GM12878 (cell line): ENCODE measurements around the gene HSD11B1. TPM values are rescaled to one million over a fixed set of nuclear protein-coding genes. Genes with fewer than 3 reads are reported as not detected.

ENCODE experiments used
- ATAC-seq: fragments of 200-7000 bp; cut with Tn5 transposase; 3 replicates; pipeline ENCODE4 v1.9.1; 2020; ENCODE audit warnings: mild to moderate bottlenecking, moderate library complexity
- BruUV-seq: library from RNA; stranded (reverse); fragments of 400-500 nt; replicated peaks from 2 replicates; lab custom pipeline; 2021; lab: Mats Ljungman, UMichigan
- CTCF ChIA-PET: fragments of 300-600 bp; sonication (Branson Sonifier 250); formaldehyde crosslinking; extraction: SDS; loops from one replicate; lab custom pipeline; 2021; ENCODE audit warnings: inconsistent platforms; lab: Yijun Ruan, JAX
- POLR2A ChIA-PET: fragments of 350-600 bp; formaldehyde crosslinking; extraction: SDS; loops from one replicate; lab custom pipeline; 2021; ENCODE audit warnings: inconsistent platforms; lab: Charles Lee
- RAD21 ChIA-PET: fragments of 300-600 bp; sonication (Branson Sonifier 250); formaldehyde crosslinking; loops from one replicate; lab custom pipeline; 2023; ENCODE audit warnings: antibody characterized with exemption; ENCODE audit not compliant: unreplicated experiment; lab: Charles Lee
- SMC1A ChIA-PET: fragments of 300-600 bp; sonication (Branson Sonifier 250); formaldehyde crosslinking; loops from one replicate; lab custom pipeline; 2023; ENCODE audit not compliant: unreplicated experiment, uncharacterized antibody; lab: Charles Lee
- DNase-seq: peaks from one replicate; pipeline ENCODE4 v3.0.0-alpha.2; 2011; ENCODE audit warnings: low read depth, low spot score
- FAIRE-seq: peaks from 3 replicates; lab custom pipeline; 2011; peaks lifted over from hg19 to GRCh38; lab: Jason Lieb, UNC
- H2AFZ ChIP-seq: 2 replicates; pipeline ENCODE4 v1.6.0; 2011; ENCODE audit warnings: low read depth, low read length, control low read depth; ENCODE audit not compliant: control insufficient read depth
- H3K27ac ChIP-seq: 2 replicates; pipeline ENCODE4 v1.5.1; 2011; ENCODE audit warnings: control low read depth; ENCODE audit not compliant: control insufficient read depth, insufficient read depth
- H3K27me3 ChIP-seq, 2 experiments: replicated peaks in 1 of 2; 2 replicates each; pipeline versions ENCODE4 v1.6.0 to v1.6.1; 2011; ENCODE audit warnings: low read length in 1 of 2; ENCODE audit not compliant: control insufficient read depth in 2 of 2, insufficient read depth in 2 of 2
- H3K36me3 ChIP-seq, 2 experiments: 2 replicates each; pipeline ENCODE4 v1.5.1; 2011; ENCODE audit warnings: low read length in 1 of 2; ENCODE audit not compliant: control insufficient read depth in 2 of 2, insufficient read depth in 2 of 2
- H3K4me1 ChIP-seq: 2 replicates; pipeline ENCODE4 v1.6.1; 2011; ENCODE audit warnings: mild to moderate bottlenecking, low read length, moderate library complexity, mixed read lengths; ENCODE audit not compliant: control insufficient read depth, insufficient read depth
- H3K4me2 ChIP-seq: 2 replicates; pipeline ENCODE4 v1.6.0; 2011; ENCODE audit warnings: control low read depth; ENCODE audit not compliant: control insufficient read depth, insufficient read depth
- H3K4me3 ChIP-seq: fragments of 200-600 bp; sonication (generic); 2 replicates; pipeline ENCODE4 v1.5.1; 2016
- H3K79me2 ChIP-seq: 2 replicates; pipeline ENCODE4 v1.6.0; 2011; ENCODE audit warnings: low read length; ENCODE audit not compliant: control insufficient read depth, insufficient read depth
- H3K9ac ChIP-seq: 2 replicates; pipeline ENCODE4 v1.8.0; 2011; ENCODE audit warnings: low read length, control low read depth, mixed read lengths; ENCODE audit not compliant: control insufficient read depth, insufficient read depth
- H3K9me3 ChIP-seq: replicated peaks from 3 replicates; pipeline ENCODE4 v1.5.1; 2011; ENCODE audit warnings: mild to moderate bottlenecking, low read length; ENCODE audit not compliant: control insufficient read depth, insufficient read depth
- H4K20me1 ChIP-seq: 2 replicates; pipeline ENCODE4 v1.6.0; 2011; ENCODE audit not compliant: control insufficient read depth, insufficient read depth
- CREB1 ChIP-seq: IDR thresholded peaks from 2 replicates; pipeline ENCODE4 v1.6.1; 2012; ENCODE audit warnings: low read depth, mild to moderate bottlenecking, inconsistent platforms
- ESRRA ChIP-seq: IDR thresholded peaks from 2 replicates; pipeline ENCODE4 v1.6.1; 2012; ENCODE audit warnings: mild to moderate bottlenecking, low read length, improper control_type of control experiment
- NFYB ChIP-seq: IDR thresholded peaks from 2 replicates; pipeline ENCODE4 v1.6.1; 2011; ENCODE audit warnings: low read depth, mild to moderate bottlenecking, low read length, improper control_type of control experiment, moderate library complexity; ENCODE audit not compliant: insufficient read depth
- PAX5 ChIP-seq: IDR thresholded peaks from 2 replicates; pipeline ENCODE4 v1.6.1; 2011; ENCODE audit warnings: low read depth, low read length, borderline replicate concordance
- SMC3 ChIP-seq: IDR thresholded peaks from 2 replicates; pipeline ENCODE4 v1.6.1; 2011; ENCODE audit warnings: low read length, improper control_type of control experiment, borderline replicate concordance
- SREBF2 ChIP-seq: IDR thresholded peaks from 2 replicates; pipeline ENCODE4 v1.6.1; 2012; ENCODE audit warnings: mild to moderate bottlenecking, low read length
- STAT1 ChIP-seq: fragments of 450-650 bp; conservative IDR thresholded peaks from 2 replicates; pipeline ENCODE4 v1.6.1; 2014; ENCODE audit warnings: antibody characterized with exemption, mild to moderate bottlenecking
- ZNF622 ChIP-seq: fragments of 450-650 bp; IDR thresholded peaks from 2 replicates; pipeline ENCODE4 v1.6.1; 2017; ENCODE audit warnings: mild to moderate bottlenecking, inconsistent platforms
- WGBS: methylation state at CpG from one replicate; pipeline ENCODE4 v1.1.6; 2016; ENCODE audit warnings: low lambda C conversion rate; ENCODE audit not compliant: insufficient replicate concordance, insufficient coverage; ENCODE audit errors: missing lambda C conversion rate; 5-methylcytosine and 5-hydroxymethylcytosine counted together
- in situ Hi-C: fragments of 300-500 bp; cut with MboI; formaldehyde crosslinking; loops from 9 replicates; pipeline ENCODE4 v1.14.3; 2018; ENCODE audit warnings: mixed read lengths
- intact Hi-C: fragments of 100-400 bp; cut with micrococcal nuclease; formaldehyde crosslinking; loops from one replicate; pipeline ENCODE4 v1.14.2; 2022; ENCODE audit not compliant: unreplicated experiment
- polyA plus RNA-seq, 11 experiments: library from polyadenylated mRNA; depleted of rRNA in 4 of 11; unstranded in 6 of 11; stranded (reverse) in 5 of 11; fragments of >200 nt; fragmentation: Nextera tagmentation in 4 of 11; fragmentation: Illumina TruSeq in 1 of 11; extraction: Ambion mirVana in 4 of 11; extraction: Trizol in 1 of 11; gene quantifications; 1 replicate in 1 of 11; 2 replicates in 10 of 11; pipeline versions ENCODE4 v1.2.1 to v1.2.3, GENCODE V29; 2011 to 2016; ENCODE audit warnings: inconsistent platforms in 2 of 11, missing spikeins in 2 of 11, low read depth in 1 of 11
- total RNA-seq, 4 experiments: library from RNA; depleted of rRNA in 3 of 4; stranded (reverse); fragments of >200 nt in 3 of 4; fragmentation: Illumina TruSeq in 1 of 4; extraction: Trizol in 1 of 4; gene quantifications; 2 replicates each; pipeline versions ENCODE4 v1.2.1 to v1.2.3, GENCODE V29; 2013 to 2021
- TF ChIP-seq, protein P1 (sequence below): IDR thresholded peaks from 2 replicates; pipeline ENCODE4 v1.6.1; 2012; ENCODE audit warnings: improper control_type of control experiment, low read depth, low read length; ENCODE audit not compliant: insufficient replicate concordance

The HSD11B1 gene
- total and polyA plus RNA-seq, 10 of the 15 experiments (the other 5 are each of a cell fraction or from before 2014, with no cell fraction given) = 0.04 to 0.27 (median 0.15) TPM; not detected in 7

- Histone ChIP-seq H3K4me2 (no peak overlapping the region), H3K4me3 (no peak overlapping the region), H3K9me3 (no peaks in the 10 kb centered on the region), H3K4me1 (peaks cover 4% of the 10 kb centered on the region), H4K20me1 (no peaks in the 10 kb centered on the region; the same call in 1 of the 2 replicates), H3K27me3 (peaks cover 0 to 3% of the 10 kb centered on the region in 2 experiments; a peak in 3 of 4 replicates), H3K79me2 (no peaks in the 10 kb centered on the region), H3K27ac (no peak overlapping the region), H3K9ac (no peak overlapping the region), H3K36me3 (no peaks in the 10 kb centered on the region), H2AFZ (no peak overlapping the region)
- ChIA-PET POLR2A (interaction anchor here (1.3 kb wide), 1 partner anchor 30 kb away, joined by 3 read pairs; no protein-coding TSS in a partner anchor), RAD21 (interaction anchor here (0.9 to 1.0 kb wide), 2 partner anchors 13 to 77 kb away, joined by 3 read pairs; partner anchors contain the start of gene TRAF3IP3), SMC1A (interaction anchor here (0.7 to 10.1 kb wide), 2 partner anchors 25 to 37 kb away, joined by 3 to 261 read pairs; partner anchors contain the start of gene LAMB3), CTCF (interaction anchor here (1.3 kb wide), 1 partner anchor 27 kb away, joined by 4 read pairs; the partner anchor contains the start of gene LAMB3)
- in situ Hi-C loops (no loop called here), intact Hi-C loops (loop anchor here (10.0 kb wide), 1 partner anchor 1854 kb away; no protein-coding TSS in a partner anchor)
- no peak for ATAC-seq
- WGBS = 11% methylated on average over 4 of the region's 4 CpGs
- TF ChIP-seq PAX5 = no peak
- no peak for TF ChIP-seq STAT1
- no peak for TF ChIP-seq ESRRA
- TF ChIP-seq CREB1 = no peak
- TF ChIP-seq, protein P1, sequence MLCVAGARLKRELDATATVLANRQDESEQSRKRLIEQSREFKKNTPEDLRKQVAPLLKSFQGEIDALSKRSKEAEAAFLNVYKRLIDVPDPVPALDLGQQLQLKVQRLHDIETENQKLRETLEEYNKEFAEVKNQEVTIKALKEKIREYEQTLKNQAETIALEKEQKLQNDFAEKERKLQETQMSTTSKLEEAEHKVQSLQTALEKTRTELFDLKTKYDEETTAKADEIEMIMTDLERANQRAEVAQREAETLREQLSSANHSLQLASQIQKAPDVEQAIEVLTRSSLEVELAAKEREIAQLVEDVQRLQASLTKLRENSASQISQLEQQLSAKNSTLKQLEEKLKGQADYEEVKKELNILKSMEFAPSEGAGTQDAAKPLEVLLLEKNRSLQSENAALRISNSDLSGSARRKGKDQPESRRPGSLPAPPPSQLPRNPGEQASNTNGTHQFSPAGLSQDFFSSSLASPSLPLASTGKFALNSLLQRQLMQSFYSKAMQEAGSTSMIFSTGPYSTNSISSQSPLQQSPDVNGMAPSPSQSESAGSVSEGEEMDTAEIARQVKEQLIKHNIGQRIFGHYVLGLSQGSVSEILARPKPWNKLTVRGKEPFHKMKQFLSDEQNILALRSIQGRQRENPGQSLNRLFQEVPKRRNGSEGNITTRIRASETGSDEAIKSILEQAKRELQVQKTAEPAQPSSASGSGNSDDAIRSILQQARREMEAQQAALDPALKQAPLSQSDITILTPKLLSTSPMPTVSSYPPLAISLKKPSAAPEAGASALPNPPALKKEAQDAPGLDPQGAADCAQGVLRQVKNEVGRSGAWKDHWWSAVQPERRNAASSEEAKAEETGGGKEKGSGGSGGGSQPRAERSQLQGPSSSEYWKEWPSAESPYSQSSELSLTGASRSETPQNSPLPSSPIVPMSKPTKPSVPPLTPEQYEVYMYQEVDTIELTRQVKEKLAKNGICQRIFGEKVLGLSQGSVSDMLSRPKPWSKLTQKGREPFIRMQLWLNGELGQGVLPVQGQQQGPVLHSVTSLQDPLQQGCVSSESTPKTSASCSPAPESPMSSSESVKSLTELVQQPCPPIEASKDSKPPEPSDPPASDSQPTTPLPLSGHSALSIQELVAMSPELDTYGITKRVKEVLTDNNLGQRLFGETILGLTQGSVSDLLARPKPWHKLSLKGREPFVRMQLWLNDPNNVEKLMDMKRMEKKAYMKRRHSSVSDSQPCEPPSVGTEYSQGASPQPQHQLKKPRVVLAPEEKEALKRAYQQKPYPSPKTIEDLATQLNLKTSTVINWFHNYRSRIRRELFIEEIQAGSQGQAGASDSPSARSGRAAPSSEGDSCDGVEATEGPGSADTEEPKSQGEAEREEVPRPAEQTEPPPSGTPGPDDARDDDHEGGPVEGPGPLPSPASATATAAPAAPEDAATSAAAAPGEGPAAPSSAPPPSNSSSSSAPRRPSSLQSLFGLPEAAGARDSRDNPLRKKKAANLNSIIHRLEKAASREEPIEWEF = no peak
- no peak for TF ChIP-seq SMC3
- no peak for TF ChIP-seq SREBF2
- no peak for TF ChIP-seq ZNF622
- no peak for TF ChIP-seq NFYB
- no peak for DNase-seq
- no TSS peak for BruUV-seq
- FAIRE-seq = no peak
Measured at GRCh38 chr1:209678981-209679539, 25.6 kb upstream of the HSD11B1 start.
